ENCODE data around the gene ACSL6.
A peak's percentile ranks its signal among the peaks of the same experiment; 100 is the strongest.

ACSL6 gene

GRCh38 chr5:132046880-132047299 lies 35.4 kb upstream of the ACSL6 start:
- DNase-seq, result no peak

DNA sequence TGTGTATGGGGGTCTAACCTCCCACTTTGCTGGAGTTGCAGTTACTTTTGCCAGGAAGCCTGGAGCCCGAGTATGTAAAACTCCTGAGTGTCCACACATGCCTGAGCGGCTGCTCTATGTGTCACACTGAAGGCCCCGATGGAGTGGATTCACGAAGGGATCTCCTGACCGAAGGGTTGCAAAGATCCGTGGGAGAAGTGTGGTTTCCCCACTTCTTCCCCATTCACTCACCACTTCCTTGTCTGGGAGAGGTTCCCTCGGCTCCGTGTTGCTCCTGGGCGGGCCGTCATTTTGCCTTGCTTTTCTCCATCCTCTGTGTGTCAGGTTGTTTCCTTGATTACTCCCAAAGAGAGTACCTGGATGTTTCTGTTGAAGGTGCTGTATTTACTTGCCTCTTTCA lies 32.7 kb upstream of the ACSL6 start:
- peak in 4 of 14 donors; percentile 7 to 26 (median 23) for DNase-seq

DNA sequence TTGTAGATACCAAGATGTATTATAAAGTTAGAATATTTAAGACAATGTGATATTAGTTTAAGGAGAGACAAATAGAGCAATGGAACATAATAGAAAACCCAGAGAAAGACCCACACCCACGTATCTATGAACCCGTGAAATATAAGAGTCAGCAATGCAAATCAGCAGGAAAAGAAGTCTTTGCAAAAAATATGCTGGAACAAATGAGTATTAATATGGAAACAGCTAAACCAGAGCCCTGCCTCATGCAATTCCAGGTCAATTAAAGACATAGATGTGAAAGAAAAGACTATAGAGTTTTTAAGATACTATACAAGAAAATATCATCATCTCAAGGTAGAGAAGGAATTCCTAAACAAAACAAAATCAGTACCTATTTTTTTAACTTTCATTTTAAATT lies 25.9 kb upstream of the ACSL6 start:
- no peak for DNase-seq

DNA sequence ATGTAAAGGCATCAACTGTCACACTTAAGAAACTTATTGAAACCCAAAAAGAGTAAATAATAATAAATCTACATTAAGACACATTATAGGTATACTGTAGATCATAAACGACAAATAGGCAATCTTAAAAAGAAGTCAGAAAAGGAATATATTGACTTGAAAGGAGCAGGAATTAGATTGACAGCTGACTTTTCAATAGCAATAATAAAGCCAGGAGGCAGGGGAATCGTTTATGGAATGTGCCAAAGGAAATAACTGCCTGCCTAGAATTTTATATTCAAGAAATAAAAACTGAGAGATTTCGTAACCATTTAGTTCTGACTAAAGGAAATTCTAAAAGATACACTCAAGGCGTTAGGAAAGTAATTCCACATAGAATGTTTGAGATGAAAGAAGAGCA lies 21.7 kb upstream of the ACSL6 start:
- DNase-seq, result no peak

- no peak for DNase-seq
Observed at GRCh38 chr5:132032196-132032595, 20.7 kb upstream of the ACSL6 start.

DNA sequence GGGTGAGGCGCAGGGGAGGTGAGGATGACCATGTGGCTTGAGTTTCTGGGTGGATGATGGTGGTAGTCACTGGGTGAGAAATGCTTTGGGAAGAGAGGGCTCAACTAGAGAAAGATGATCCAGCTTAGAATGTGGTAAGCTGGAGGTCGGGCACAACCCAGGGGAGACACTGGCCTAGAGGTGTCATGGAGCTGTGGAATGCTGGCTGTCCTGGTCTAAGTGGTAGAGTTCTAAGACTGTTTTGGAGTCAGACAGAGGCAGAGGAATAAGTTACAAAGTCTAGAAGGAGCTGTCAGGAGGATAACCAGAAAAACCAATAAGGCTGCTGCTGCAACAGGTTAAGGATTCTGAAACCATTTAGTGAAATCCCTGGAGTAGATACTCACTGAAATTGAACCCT lies 19.2 kb upstream of the ACSL6 start:
- no peak for DNase-seq

- DNase-seq, result no peak
Observed at GRCh38 chr5:132029609-132030330, 18.3 kb upstream of the ACSL6 start.

GRCh38 chr5:132027027-132027426 lies 15.6 kb upstream of the ACSL6 start:
- DNase-seq, result no peak

- DNase-seq, result no peak
Observed at GRCh38 chr5:132026516-132027008, 15.1 kb upstream of the ACSL6 start.

- no peak for DNase-seq
Observed at GRCh38 chr5:132025403-132025971, 14.0 kb upstream of the ACSL6 start.

DNA sequence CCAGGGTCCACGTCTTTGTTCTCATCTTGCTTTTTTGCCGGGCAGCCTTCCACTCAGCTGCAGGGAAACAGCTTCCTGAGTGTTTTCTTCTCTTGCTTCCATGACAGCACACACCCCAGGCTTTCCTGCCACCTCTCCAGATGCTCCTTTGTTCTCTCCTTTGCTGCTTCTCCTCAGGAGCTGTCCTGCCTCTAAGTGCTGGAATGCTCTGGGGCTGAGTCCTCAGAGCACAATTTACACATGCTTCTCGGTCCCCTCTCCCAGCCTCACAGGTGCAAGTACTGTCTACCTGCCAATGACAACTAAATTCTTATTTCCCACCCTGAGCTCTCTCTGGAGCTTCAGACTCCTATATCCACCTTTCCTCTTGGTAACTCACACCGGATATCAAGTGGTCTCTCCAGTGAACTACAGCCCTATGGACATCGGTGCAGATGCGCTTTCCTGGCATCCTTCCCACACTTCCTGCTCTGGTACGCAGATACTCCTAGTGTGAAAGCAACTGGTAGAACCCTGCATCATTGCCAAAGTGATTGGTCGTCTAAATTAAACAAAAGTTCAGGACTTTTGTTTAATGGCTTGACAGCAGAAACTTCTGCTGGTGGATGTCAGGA lies 13.4 kb upstream of the ACSL6 start:
- no peak for DNase-seq

DNA sequence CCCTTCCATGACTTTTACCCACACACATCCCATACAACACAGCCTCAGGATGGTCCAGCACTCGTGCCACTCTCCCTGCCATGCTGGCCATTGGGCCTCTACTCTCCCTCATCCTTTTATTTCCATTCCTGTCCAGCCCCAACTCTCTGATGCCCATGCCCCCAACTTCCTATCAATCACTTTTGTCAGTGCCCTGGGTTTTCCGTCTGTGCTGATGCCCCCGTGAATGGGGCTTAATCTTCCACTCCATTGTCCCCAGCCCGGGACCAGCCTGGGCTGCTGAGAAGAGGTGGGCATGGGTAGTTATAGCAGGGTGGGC lies 12.6 kb upstream of the ACSL6 start:
- DNase-seq, result no peak

- DNase-seq, result no peak
Observed at GRCh38 chr5:132023258-132024116, 12.0 kb upstream of the ACSL6 start.

- no peak for DNase-seq
Observed at GRCh38 chr5:132022737-132023136, 11.3 kb upstream of the ACSL6 start.

DNA sequence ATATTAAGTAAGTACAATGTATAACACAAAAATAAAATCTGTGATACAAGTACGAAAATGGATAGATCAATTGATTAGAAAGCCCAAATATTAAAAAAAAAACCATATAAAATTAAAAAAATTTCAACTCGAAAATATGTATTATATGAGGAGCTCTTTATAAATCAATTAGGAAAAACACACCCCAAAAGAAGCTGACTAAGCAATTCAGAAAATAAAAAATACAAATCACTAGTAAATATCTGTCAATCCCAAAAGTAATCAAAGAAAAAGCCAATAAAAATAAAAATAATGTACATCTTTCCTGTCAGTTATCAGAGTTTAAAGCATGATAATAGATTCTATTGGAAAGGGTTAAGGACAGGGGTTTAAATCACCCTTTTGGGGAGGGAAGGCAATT lies 10.2 kb upstream of the ACSL6 start:
- no peak for DNase-seq

DNA sequence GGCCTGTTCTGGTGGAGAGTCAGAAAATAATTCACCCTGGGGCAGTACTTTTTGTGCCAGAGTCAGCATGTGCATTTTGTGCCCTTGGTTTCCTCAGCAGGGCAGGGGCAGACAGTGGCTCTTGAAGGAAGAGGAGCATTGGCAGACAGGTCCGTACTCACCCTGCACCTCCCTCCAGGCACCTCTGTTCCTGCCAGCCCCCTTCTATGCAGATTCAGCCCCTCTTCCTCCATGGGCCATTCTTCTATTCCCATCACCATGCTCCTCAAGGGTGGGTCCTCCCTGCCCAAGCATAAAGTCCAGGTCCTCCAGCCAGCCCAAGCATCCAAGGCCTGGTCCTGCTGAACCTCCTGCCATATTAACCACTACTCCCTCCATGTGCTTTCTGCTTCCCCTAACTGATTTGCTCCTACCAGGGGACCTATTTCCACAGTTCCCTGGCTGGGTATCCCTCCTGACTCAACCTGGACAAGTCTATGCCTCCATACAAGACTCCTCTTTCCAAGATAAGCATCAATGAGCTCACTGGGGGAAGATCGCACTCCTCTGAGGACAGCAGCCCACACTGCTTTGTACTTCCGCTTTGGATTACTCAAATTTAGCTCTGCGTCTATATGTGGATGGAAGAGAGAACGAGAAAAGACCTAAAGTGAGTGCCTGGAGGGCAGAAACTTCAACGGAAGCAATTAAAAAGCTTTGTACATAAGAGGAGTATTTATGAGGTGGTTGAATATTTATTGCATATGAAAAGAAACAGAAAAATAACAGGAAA lies 9.3 kb upstream of the ACSL6 start:
- no peak for DNase-seq

DNA sequence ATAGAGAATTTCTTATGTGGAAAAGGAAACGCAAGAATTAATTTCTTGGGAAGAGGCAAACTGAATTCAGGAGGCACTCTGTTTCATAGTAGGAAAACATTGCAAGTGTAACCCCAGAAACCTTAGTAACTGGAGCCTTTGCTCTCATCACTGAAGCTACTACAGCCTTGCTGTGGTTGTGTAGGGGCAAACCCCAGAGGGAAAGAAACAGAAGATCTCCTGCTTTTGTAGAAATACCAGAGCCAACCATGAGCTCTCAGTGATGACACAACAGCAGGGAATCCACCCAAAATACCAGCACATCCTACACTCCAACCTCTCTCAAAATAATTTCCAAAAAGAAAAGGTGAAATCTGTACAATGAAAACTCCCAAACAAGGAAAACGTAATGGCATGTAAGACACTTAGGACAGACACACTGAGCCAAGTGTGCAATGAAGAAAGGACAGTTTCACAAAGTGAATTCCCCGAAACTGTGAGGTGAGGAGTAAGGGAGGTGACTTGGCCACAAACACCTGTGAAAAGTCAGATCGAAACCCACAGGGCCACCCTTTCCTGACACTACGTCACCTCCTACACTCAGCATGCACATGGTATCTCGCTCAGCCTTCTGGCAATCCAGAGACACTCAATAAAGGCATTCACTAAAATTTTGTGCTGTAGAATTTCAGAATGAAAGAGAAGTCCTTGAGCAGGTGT lies 8.5 kb upstream of the ACSL6 start:
- no peak for DNase-seq

DNA sequence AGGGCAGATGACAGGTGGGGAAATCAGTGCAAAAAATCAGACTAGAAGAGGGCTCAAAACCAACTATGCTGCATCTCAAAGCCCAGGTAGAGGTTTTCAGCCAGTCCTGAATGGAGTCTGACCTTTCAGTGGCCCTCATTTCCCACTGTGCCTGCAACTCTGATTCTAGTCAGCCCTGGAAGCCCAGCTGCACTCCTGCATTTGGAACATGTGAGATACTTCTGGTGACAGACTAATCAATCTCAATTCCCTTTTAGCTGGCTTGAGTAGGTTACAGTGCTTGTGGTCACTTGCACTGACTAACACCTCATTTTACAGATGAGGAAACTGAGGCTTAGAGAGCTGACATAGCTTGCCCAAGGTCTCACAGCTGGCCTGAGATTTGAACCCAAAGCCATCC lies 7.9 kb upstream of the ACSL6 start:
- no peak for DNase-seq

DNA sequence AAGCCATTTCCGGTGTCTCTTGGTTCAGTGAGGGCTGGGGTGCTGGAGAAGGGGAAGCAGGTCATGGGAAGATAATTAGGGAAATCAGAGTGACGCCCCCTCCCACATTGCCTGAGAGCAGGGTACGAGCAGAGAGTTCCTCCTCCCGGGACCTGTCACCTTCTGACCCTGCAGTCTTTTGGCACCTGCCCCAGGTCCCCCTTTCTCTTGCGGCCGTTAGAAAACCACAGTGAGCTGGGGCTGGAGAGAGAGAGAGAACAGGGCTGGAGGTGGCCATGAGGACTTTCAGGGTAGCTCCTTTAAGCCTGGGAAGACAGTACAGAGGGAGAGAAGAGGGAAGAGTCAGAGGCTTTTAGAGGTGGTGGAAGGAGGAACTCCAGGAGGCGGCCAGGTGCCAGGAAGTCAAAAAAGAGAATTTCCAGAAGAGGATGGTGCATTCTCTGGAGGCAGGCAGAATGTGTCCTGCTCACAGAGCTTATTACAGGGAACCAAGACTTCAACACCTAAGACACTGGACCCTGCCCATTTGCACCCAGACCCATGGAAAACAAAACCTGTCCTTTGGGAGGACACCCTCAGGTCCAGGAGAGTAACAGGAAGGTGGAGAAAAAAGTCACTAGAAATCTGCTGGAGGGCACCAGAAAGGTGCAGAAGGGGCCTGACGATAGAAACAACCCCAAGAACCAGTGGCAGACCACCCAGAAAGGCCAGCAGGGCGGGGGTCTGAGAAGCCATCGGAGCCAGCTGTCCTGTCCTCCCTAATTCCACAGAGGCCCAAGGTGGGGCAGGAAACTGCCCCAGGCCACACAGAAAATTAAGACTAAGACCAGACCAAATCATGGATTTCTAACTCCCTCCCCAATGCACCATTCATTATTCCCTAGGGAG lies 6.5 kb upstream of the ACSL6 start:
- DNase-seq, result no peak

GRCh38 chr5:132017316-132017715 lies 5.9 kb upstream of the ACSL6 start:
- no peak for DNase-seq
